ENCODE data around the gene SUPT20H.

GRCh38 chr13:37027639-37028038, 31.8 kb downstream of the SUPT20H start:
- TF ChIP-seq POLR2A (IDR thresholded peaks at IDR 0.05) (no peak), CTCF (IDR thresholded peaks at IDR 0.05) (no peak)
